ENCODE data around the gene RAPSN. TPM values are rescaled to one million over a fixed set of nuclear protein-coding genes. Genes with fewer than 3 reads are reported as not detected.
"Not testable (repeated sequence)": the region's sequence is repeated elsewhere in the genome, so short reads cannot be mapped to it uniquely, and the experiment has no call there.

Gene RAPSN
- total RNA-seq, 1 donor from 2014 or later, result 0.54 TPM

- peaks cover 16% of the 10 kb centered on the region for H3K4me1 Mint-ChIP-seq (ENCODE audit: low read depth, unreplicated experiment)
- H3K27me3 Mint-ChIP-seq (ENCODE audit: unreplicated experiment), result peaks cover 5% of the 10 kb centered on the region
- H3K9me3 Mint-ChIP-seq (ENCODE audit: unreplicated experiment), result peaks cover 4% of the 10 kb centered on the region
- no peak for DNase-seq
- no peak overlapping the region for H3K4me3 Mint-ChIP-seq (ENCODE audit: unreplicated experiment)
- H3K27ac Mint-ChIP-seq (ENCODE audit: unreplicated experiment), result peak overlapping the region; percentile 86
- TF ChIP-seq, protein P1, sequence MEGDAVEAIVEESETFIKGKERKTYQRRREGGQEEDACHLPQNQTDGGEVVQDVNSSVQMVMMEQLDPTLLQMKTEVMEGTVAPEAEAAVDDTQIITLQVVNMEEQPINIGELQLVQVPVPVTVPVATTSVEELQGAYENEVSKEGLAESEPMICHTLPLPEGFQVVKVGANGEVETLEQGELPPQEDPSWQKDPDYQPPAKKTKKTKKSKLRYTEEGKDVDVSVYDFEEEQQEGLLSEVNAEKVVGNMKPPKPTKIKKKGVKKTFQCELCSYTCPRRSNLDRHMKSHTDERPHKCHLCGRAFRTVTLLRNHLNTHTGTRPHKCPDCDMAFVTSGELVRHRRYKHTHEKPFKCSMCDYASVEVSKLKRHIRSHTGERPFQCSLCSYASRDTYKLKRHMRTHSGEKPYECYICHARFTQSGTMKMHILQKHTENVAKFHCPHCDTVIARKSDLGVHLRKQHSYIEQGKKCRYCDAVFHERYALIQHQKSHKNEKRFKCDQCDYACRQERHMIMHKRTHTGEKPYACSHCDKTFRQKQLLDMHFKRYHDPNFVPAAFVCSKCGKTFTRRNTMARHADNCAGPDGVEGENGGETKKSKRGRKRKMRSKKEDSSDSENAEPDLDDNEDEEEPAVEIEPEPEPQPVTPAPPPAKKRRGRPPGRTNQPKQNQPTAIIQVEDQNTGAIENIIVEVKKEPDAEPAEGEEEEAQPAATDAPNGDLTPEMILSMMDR (IDR thresholded peaks at IDR 0.05; ENCODE audit: partially characterized antibody, unreplicated experiment), result no peak
- no peaks in the 10 kb centered on the region for H3K36me3 Mint-ChIP-seq (ENCODE audit: unreplicated experiment)
These were observed 11.8 kb upstream of the RAPSN start for GRCh38 chr11:47460571-47461235.

DNA sequence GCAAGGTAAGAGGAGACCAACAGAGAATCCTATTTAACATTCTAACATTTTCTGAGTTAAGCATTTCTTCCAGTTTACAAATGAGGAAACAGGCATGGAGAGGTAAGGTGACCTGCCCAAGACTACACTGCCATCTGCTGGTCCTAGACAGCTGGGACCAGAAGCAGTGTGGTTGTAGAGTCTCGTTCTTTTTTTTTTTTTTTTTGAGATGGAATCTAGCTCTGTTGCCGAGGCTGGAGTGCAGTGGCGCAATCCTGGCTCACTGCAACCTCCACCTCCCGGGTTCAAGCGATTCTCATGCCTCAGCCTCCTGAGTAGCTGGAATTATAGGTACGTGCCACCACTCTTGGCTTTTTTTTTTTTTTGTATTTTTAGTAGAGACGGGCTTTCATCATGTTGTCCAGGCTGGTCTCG is 5.3 kb upstream of the RAPSN start:
- not testable (repeated sequence) for H3K4me3 Mint-ChIP-seq (ENCODE audit: unreplicated experiment); H3K36me3 Mint-ChIP-seq (ENCODE audit: unreplicated experiment); H3K4me1 Mint-ChIP-seq (ENCODE audit: low read depth, unreplicated experiment); H3K27me3 Mint-ChIP-seq (ENCODE audit: unreplicated experiment); H3K9me3 Mint-ChIP-seq (ENCODE audit: unreplicated experiment)
- TF ChIP-seq, protein P1 (IDR thresholded peaks at IDR 0.05; ENCODE audit: partially characterized antibody, unreplicated experiment), result peak; percentile 44
- H3K27ac Mint-ChIP-seq (ENCODE audit: unreplicated experiment), result peak overlapping the region; percentile 43
- peak; percentile 73 for DNase-seq

DNA sequence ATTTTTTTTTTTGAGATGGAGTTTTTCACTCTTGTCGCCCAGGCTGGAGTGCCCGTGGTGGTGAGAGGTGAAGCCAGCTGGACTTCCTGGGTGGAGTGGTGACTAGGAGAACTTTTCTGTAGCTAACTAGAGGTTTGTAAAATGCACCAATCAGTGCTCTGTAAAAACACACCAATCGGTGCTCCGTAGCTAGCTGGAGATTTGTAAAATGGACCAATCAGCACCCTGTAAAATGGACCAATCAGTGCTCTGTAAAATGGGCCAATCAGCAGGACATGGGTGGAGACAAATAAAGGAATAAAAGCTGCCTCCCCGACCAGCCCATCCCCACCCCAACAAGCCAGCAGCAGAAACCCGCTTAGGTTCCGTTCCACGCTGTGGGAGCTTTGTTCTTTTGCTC is 4.4 kb upstream of the RAPSN start:
- Mint-ChIP-seq H3K9me3 (ENCODE audit: unreplicated experiment) (peaks cover 4% of the 10 kb centered on the region), H3K4me3 (ENCODE audit: unreplicated experiment) (no peak overlapping the region), H3K36me3 (ENCODE audit: unreplicated experiment) (no peaks in the 10 kb centered on the region), H3K27ac (ENCODE audit: unreplicated experiment) (no peak overlapping the region), H3K4me1 (ENCODE audit: low read depth, unreplicated experiment) (no peaks in the 10 kb centered on the region), H3K27me3 (ENCODE audit: unreplicated experiment) (peaks cover 5% of the 10 kb centered on the region)
- DNase-seq, result no peak
- TF ChIP-seq, protein P1 (IDR thresholded peaks at IDR 0.05; ENCODE audit: partially characterized antibody, unreplicated experiment), result no peak

- TF ChIP-seq, protein P1 (IDR thresholded peaks at IDR 0.05; ENCODE audit: partially characterized antibody, unreplicated experiment), result no peak
- Mint-ChIP-seq H3K9me3 (ENCODE audit: unreplicated experiment) (peaks cover 4% of the 10 kb centered on the region), H3K27me3 (ENCODE audit: unreplicated experiment) (peaks cover 5% of the 10 kb centered on the region), H3K36me3 (ENCODE audit: unreplicated experiment) (peaks cover 3% of the 10 kb centered on the region), H3K27ac (ENCODE audit: unreplicated experiment) (no peak overlapping the region), H3K4me3 (ENCODE audit: unreplicated experiment) (no peak overlapping the region), H3K4me1 (ENCODE audit: low read depth, unreplicated experiment) (no peaks in the 10 kb centered on the region)
- no peak for DNase-seq
These were observed 3.1 kb upstream of the RAPSN start for GRCh38 chr11:47451990-47452389.

- Mint-ChIP-seq H3K27ac (ENCODE audit: unreplicated experiment) (no peak overlapping the region), H3K4me1 (ENCODE audit: low read depth, unreplicated experiment) (no peaks in the 10 kb centered on the region), H3K27me3 (ENCODE audit: unreplicated experiment) (peaks cover 5% of the 10 kb centered on the region), H3K36me3 (ENCODE audit: unreplicated experiment) (peaks cover 4% of the 10 kb centered on the region), H3K4me3 (ENCODE audit: unreplicated experiment) (no peak overlapping the region), H3K9me3 (ENCODE audit: unreplicated experiment) (peaks cover 4% of the 10 kb centered on the region)
- no peak for DNase-seq
- TF ChIP-seq, protein P1 (IDR thresholded peaks at IDR 0.05; ENCODE audit: partially characterized antibody, unreplicated experiment), result no peak
These were observed 2.5 kb upstream of the RAPSN start for GRCh38 chr11:47451436-47451835.

Data from glutamatergic neuron (in vitro differentiated cells).